ENCODE measurements around the gene TSGA10.

Gene TSGA10

GRCh38 chr2:98948956-98949739 lies 205.6 kb downstream of the TSGA10 start:
- in situ Hi-C loops (cut with HindIII; ENCODE audit: low sequenced_read_pairs): no loop called here

- in situ Hi-C loops (cut with HindIII; ENCODE audit: low sequenced_read_pairs): no loop called here
Measured at GRCh38 chr2:98947554-98947953, 207.2 kb downstream of the TSGA10 start.
